Right lobe of liver (tissue), 6 donors: ENCODE results near the gene NDC1. TPM values are rescaled to one million over a fixed set of nuclear protein-coding genes. Genes with fewer than 3 reads are reported as not detected.

Experiments
- ATAC-seq, 4 donors: fragments of 200-7000 bp; cut with Tn5 transposase; one replicate each; pipeline ENCODE4 v1.9.1; 2020; ENCODE audit warnings: mild to moderate bottlenecking in 4 of 4, moderate library complexity in 4 of 4
- DNase-seq, 3 donors: peaks; one replicate each; pipeline ENCODE4 v3.0.0-alpha.2; 2020
- H3K27ac ChIP-seq, 3 donors: fragments of 200-600 bp; one replicate each; pipeline ENCODE4 v1.8.0; 2022
- H3K27me3 ChIP-seq, 2 donors: fragments of 200-600 bp; one replicate each; pipeline ENCODE4 v1.8.0; 2022
- H3K36me3 ChIP-seq, 4 donors: fragments of 200-600 bp; sonication (generic) in 1 of 4; one replicate each; pipeline versions ENCODE4 v1.5.1 to v1.8.0; 2017 to 2022; ENCODE audit warnings: control low read depth in 1 of 4
- H3K4me1 ChIP-seq, 4 donors: fragments of 200-600 bp; sonication (generic) in 1 of 4; one replicate each; pipeline versions ENCODE4 v1.5.1 to v1.8.0; 2017 to 2022; ENCODE audit warnings: control low read depth in 1 of 4
- H3K4me3 ChIP-seq, 3 donors: fragments of 200-600 bp; one replicate each; pipeline ENCODE4 v1.8.0; 2022
- H3K9me3 ChIP-seq, 4 donors: fragments of 200-600 bp; sonication (generic) in 1 of 4; one replicate each; pipeline versions ENCODE4 v1.5.1 to v1.8.0; 2017 to 2022; ENCODE audit warnings: control low read depth in 1 of 4
- POLR2A ChIP-seq: fragments of 450-650 bp; IDR thresholded peaks from one replicate; pipeline ENCODE4 v1.6.1; 2017; ENCODE audit warnings: antibody characterized with exemption, mild to moderate bottlenecking
- WGBS: methylation state at CpG from one replicate; pipeline ENCODE4 v1.1.6; 2018; ENCODE audit warnings: low coverage, low lambda C conversion rate; ENCODE audit not compliant: insufficient coverage; ENCODE audit errors: missing lambda C conversion rate; 5-methylcytosine and 5-hydroxymethylcytosine counted together
- intact Hi-C, 2 donors: fragments of 100-400 bp; cut with DNase I; formaldehyde crosslinking; loops; one replicate each; pipeline versions ENCODE4 v1.11.2 to v1.14.1; 2022
- total RNA-seq, 6 experiments: library from RNA; depleted of rRNA in 2 of 6; stranded (reverse); fragments of >200 nt in 2 of 6; fragmentation: NEBNext Ultra II Directional in 3 of 6; extraction: Animal tissue kit (Norgen Biotek cat#: 25700) in 3 of 6; gene quantifications; one replicate each; pipeline versions ENCODE4 v1.1.0 to v1.2.4, GENCODE V29; 2016 to 2023
- TF ChIP-seq, protein P1 (sequence below), 4 donors: fragments of 200-600 bp in 3 of 4; fragments of 450-650 bp in 1 of 4; IDR thresholded peaks; one replicate each; pipeline versions ENCODE4 v1.5.1 to v1.8.0; 2016 to 2022; ENCODE audit warnings: antibody characterized with exemption in 4 of 4, mild to moderate bottlenecking in 2 of 4
- donor health status: DM: no; HTN: yes; CAD: no.
- donor health status: DM: no; HTN: no; CAD: no.
- donor health status: DM: no; HTN: no; CAD: no.
- donor health status: DM: no; HTN: yes; CAD: no.
- donor health status: DM: no; HTN: yes; CAD: no.

Gene NDC1
- total RNA-seq, 6 experiments from 2014 or later, result 4.3 to 10.9 (median 5.7) TPM

DNA sequence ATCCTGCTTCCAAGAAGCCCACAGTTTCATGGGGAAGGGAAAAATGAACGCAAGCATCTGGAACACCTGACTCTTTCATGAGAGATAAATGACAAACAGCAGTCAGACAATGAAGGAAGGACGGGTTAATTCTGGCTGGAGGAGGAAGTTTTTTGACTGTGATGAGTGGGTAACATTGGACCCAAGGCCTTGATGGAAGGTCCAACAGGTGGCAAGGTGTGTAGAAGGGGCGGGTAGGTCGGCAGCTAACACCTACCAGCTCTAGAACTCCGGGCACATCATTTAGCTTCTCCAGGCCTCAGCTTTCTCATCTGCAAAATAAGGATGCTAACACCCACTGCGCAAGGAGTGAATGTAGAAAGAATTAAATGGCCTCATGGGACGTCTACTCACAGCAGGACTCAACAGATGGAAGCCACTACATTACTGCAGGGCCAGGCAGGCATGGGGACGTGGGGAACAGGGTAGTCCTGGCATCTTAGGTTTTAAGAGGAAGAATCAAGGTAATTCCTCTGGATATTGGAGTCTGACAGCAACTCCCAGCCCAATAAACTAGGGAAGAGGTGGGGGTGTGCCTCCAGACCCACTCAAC is 112.0 kb downstream of the NDC1 start:
- TF ChIP-seq, protein P1, sequence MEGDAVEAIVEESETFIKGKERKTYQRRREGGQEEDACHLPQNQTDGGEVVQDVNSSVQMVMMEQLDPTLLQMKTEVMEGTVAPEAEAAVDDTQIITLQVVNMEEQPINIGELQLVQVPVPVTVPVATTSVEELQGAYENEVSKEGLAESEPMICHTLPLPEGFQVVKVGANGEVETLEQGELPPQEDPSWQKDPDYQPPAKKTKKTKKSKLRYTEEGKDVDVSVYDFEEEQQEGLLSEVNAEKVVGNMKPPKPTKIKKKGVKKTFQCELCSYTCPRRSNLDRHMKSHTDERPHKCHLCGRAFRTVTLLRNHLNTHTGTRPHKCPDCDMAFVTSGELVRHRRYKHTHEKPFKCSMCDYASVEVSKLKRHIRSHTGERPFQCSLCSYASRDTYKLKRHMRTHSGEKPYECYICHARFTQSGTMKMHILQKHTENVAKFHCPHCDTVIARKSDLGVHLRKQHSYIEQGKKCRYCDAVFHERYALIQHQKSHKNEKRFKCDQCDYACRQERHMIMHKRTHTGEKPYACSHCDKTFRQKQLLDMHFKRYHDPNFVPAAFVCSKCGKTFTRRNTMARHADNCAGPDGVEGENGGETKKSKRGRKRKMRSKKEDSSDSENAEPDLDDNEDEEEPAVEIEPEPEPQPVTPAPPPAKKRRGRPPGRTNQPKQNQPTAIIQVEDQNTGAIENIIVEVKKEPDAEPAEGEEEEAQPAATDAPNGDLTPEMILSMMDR (IDR thresholded peaks at IDR 0.05), result no peak
- TF ChIP-seq POLR2A, result no peak
- 78% methylated on average over 8 of the region's 8 CpGs for WGBS
- Histone ChIP-seq H3K4me3 (no peak overlapping the region), H3K36me3 (no peaks in the 10 kb centered on the region), H3K9me3 (no peaks in the 10 kb centered on the region), H3K4me1 (no peaks in the 10 kb centered on the region), H3K27ac (no peak overlapping the region), H3K27me3 (no peaks in the 10 kb centered on the region)
- ATAC-seq (no peak), DNase-seq (no peak)
- intact Hi-C loops, result no loop called here

DNA sequence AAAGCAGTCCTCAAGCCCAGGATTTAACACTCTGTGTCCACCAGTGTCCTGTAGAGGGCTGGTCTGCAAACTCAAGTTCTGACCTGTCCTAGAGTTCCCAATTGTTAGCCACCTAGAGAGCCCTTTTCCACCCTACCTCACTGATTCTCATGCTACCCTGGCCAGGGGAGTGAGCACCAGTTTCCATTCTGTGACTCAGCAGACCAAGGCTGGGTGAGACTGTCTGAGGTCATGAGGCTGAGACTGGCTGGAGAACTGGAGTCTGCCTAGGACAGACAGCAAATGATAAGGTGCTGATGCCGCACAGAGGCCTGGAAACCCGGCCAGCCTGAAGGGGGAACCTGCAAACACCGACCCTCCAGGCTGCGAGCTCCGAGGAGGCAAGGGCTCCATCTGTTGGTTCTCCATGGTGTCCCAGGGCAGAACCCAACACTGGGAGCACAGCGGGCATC is 112.8 kb downstream of the NDC1 start:
- H3K4me3 ChIP-seq, result no peak overlapping the region
- no peak overlapping the region for H3K27ac ChIP-seq
- no peaks in the 10 kb centered on the region for H3K36me3 ChIP-seq
- H3K27me3 ChIP-seq, result no peaks in the 10 kb centered on the region
- no peaks in the 10 kb centered on the region for H3K4me1 ChIP-seq
- no peaks in the 10 kb centered on the region for H3K9me3 ChIP-seq
- ATAC-seq (no peak), DNase-seq (no peak)
- intact Hi-C loops, result no loop called here
- TF ChIP-seq POLR2A, result no peak
- TF ChIP-seq, protein P1 (IDR thresholded peaks at IDR 0.05), result no peak
- WGBS, result 34% methylated on average over 4 of the region's 6 CpGs

DNA sequence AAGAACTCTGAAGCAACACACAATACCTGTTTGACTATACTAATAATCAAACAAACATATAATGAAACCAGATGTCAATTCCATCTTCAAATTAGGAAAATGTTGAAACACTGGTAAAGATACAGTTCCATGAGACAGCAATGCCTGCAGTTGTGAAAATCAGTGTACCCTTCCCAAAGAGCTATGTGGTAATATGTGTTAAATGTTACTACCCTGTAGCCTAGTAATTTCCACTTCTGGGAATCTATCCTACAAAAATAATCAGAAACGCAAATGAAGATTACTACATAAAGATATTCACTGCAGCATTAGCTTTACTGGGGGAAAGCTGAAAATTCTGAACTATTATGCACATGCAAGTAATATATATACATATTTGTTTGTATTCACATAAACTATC is 116.1 kb downstream of the NDC1 start:
- H3K4me3 ChIP-seq, result no peak overlapping the region
- H3K9me3 ChIP-seq, result no peaks in the 10 kb centered on the region
- TF ChIP-seq POLR2A, result no peak
- TF ChIP-seq, protein P1 (IDR thresholded peaks at IDR 0.05), result no peak
- no peak overlapping the region for H3K27ac ChIP-seq
- H3K36me3 ChIP-seq, result no peaks in the 10 kb centered on the region
- H3K27me3 ChIP-seq, result no peaks in the 10 kb centered on the region
- 76% methylated on average over 1 of the region's 1 CpG for WGBS
- intact Hi-C loops, result no loop called here
- ATAC-seq (no peak), DNase-seq (no peak)
- no peaks in the 10 kb centered on the region for H3K4me1 ChIP-seq

DNA sequence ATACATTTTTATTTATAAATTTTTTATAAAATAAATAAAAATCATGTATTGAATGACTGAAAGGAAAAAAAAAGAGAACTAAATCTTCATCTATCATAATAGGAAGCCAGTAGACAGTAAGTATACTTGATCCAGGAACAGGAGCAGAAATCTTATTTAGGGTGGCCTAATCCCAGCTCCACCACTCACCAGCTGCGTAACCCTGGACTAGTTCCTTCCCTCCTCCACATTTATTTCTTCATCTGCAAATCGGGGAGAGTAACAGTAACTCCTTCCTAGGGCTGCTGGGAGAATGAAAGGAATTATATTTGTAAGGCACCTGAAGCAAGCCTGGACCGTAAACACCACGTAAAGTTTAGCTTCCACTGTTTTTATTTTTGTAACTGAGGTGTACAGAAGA is 117.0 kb downstream of the NDC1 start:
- intact Hi-C loops, result no loop called here
- H3K27ac ChIP-seq, result no peak overlapping the region
- no peak for TF ChIP-seq POLR2A
- TF ChIP-seq, protein P1 (IDR thresholded peaks at IDR 0.05), result no peak
- no peaks in the 10 kb centered on the region for H3K27me3 ChIP-seq
- no peak overlapping the region for H3K4me3 ChIP-seq
- H3K4me1 ChIP-seq, result no peaks in the 10 kb centered on the region
- no peaks in the 10 kb centered on the region for H3K9me3 ChIP-seq
- no peak for DNase-seq
- 72% methylated on average over 4 of the region's 4 CpGs for WGBS
- no peaks in the 10 kb centered on the region for H3K36me3 ChIP-seq
- no peak for ATAC-seq

DNA sequence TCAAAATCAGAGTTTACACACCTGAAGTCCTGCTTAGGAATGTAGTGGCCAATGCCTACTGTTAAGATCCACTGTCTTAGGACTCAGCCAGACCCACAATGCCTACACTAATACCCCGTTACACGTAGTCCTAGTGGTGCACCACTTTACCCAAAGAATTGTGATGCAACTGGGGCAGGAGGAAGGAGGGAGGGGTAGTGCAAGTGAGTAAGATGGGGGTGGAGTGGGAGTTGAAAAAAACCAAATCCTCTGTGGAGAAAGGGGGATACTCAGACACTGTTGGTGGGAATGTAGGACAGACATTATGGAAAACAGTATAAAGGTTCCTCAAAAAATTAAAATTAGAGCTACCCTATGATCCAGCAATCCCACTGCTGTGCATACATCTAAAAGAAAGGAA is 118.6 kb downstream of the NDC1 start:
- Histone ChIP-seq H3K36me3 (no peaks in the 10 kb centered on the region), H3K27me3 (no peaks in the 10 kb centered on the region), H3K9me3 (no peaks in the 10 kb centered on the region), H3K27ac (no peak overlapping the region), H3K4me1 (no peaks in the 10 kb centered on the region), H3K4me3 (no peak overlapping the region)
- TF ChIP-seq POLR2A, result no peak
- TF ChIP-seq, protein P1 (IDR thresholded peaks at IDR 0.05), result no peak
- WGBS, result 44% methylated on average over 2 of the region's 2 CpGs
- DNase-seq, result no peak
- ATAC-seq, result no peak
- intact Hi-C loops, result no loop called here
